Activated naive CD8-positive, alpha-beta T cell treated with anti-CD3 and anti-CD28 coated beads for 36 hours (primary cell): ENCODE measurements around the gene KDM2A. TPM values are rescaled to one million over a fixed set of nuclear protein-coding genes. Genes with fewer than 3 reads are reported as not detected.

Experiments
- DNase-seq: peaks from one replicate; pipeline ENCODE4 v3.0.0; 2021
- H3K27ac Mint-ChIP-seq: one replicate; pipeline ENCODE4 v1.8.0; 2022; ENCODE audit warnings: mild to moderate bottlenecking, moderate library complexity, mixed read lengths
- H3K27me3 Mint-ChIP-seq: one replicate; pipeline ENCODE4 v1.8.0; 2022; ENCODE audit warnings: mild to moderate bottlenecking, mixed read lengths
- H3K36me3 Mint-ChIP-seq: one replicate; pipeline ENCODE4 v1.8.0; 2021; ENCODE audit warnings: mild to moderate bottlenecking, mixed read lengths
- H3K4me1 Mint-ChIP-seq: one replicate; pipeline ENCODE4 v1.8.0; 2021; ENCODE audit warnings: mixed read lengths
- H3K4me3 Mint-ChIP-seq: one replicate; pipeline ENCODE4 v1.8.0; 2022; ENCODE audit warnings: mild to moderate bottlenecking, moderate library complexity, mixed read lengths
- H3K9me3 Mint-ChIP-seq: one replicate; pipeline ENCODE4 v1.8.0; 2022; ENCODE audit warnings: mixed read lengths
- total RNA-seq, 2 experiments: library from RNA; stranded (reverse); gene quantifications; one replicate each; pipeline ENCODE4 v1.2.3, GENCODE V29; 2021

The KDM2A gene
- total RNA-seq, result 10 to 100 TPM; 77.4 to 80.9 TPM

DNA sequence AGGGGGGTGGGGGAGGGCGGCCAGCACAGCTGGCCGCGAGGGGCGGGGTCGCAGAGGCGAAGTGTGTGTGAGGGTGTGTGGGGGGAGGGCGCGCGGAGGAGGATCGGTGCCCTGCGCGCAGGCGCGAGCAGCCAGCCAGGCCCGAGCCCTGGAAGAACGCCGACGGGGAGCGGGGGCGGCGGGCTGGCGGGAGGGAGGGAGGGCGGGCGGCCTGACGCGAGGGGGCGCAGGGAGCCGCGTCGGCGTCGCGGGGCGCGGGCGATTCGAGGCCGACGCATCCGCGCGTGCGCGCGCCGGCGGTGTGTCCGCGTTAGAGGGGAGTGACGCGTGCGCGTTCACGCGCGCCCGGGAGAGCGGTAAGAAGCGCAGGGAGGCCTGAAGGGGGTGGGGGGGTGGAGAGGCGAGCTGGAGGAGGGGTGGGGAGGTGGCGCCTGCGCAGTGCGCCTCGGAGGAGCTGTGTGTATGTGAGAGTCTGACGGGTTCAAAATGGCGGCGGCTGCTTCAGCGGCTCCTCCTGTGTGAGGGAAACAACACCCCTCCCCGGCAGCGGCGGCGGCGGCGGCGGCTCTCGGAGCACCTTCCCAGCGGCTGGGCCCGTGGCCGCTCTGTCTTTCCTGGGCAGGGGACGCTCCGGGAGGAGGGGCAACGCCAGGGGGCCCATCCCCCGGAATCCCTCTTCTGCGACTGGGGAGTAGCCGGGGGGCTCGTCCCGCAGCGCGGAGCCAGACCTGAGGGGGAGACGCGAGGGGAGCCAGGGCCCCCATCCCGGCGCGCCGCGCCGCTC is at the start of gene KDM2A:
TSS of gene KDM2A (plus strand) at position 463 of the 784 bp plus-strand sequence. CDS start 2,054 bp downstream, outside the sequence.
- Mint-ChIP-seq H3K4me1 (peaks cover 20% of the 10 kb centered on the region), H3K27me3 (no peaks in the 10 kb centered on the region), H3K36me3 (peaks cover 25% of the 10 kb centered on the region), H3K4me3 (peak within 1 kb of the TSS; percentile 98), H3K9me3 (no peaks in the 10 kb centered on the region), H3K27ac (peak within 1 kb of the TSS; percentile 92)
- DNase-seq, result peak; percentile 98

DNA sequence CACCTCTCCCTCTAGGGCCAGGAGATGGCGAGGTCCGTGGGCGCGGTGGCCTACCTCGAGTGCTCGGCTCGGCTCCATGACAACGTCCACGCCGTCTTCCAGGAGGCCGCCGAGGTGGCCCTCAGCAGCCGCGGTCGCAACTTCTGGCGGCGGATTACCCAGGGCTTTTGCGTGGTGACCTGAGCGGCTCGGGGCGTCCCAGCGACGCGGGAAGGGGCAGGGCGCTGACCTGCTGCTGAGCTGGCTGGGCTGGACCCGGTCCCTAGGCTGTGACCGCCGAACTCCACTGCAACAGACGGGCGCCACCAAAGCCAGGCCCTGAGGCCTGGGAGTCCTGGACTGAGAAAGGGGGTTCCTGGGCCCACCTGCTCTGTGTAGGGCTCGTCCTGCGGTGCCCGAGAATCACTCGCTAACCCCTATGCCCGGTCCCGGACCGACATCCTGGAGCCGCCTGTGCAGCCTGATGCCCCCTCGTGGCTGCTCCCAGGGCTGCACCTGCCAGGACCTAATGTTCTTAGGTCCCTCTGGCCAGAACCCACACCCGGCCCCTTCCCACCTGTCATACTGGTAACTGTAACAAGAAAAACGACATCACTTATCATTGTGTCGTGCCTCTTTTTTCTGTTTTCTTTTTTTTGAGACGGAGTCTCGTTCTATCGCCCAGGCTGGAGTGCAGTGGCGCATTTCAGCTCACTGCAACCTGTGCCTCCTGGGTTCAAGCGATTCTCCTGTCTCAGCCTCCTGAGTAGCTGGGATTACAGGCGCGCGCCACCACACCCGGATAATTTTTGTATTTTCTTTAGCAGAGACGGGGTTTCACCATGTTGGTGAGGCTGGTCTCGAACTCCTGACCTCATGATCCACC is 47.4 kb upstream of the KDM2A start:
- DNase-seq, result peak; percentile 80
- Mint-ChIP-seq H3K4me1 (peaks cover 3% of the 10 kb centered on the region), H3K4me3 (peak overlapping the region; percentile 22), H3K9me3 (no peaks in the 10 kb centered on the region), H3K27me3 (peaks cover 6% of the 10 kb centered on the region), H3K36me3 (no peaks in the 10 kb centered on the region), H3K27ac (no peak overlapping the region)

DNA sequence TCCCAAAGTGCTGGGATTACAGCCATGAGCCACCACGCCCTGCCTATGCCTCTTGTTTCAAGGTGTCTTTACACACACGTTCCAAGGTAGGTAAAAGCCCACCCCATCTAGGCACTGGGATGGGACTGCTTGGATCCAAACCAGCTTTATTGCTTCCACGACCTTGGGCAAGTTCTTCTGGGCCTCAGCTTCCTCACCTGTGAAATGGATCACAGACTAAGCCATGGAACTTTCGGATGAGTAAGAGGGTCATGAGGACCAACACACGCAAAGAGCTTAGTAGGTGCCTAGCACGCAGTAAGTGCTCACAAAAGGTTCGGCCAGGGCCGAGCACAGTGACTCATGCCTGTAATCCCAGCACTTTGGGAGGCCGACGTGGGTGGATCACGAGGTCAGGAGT is 46.8 kb upstream of the KDM2A start:
- H3K4me1 Mint-ChIP-seq, result peaks cover 3% of the 10 kb centered on the region
- no peak for DNase-seq
- no peaks in the 10 kb centered on the region for H3K9me3 Mint-ChIP-seq
- H3K27me3 Mint-ChIP-seq, result peaks cover 6% of the 10 kb centered on the region
- no peak overlapping the region for H3K4me3 Mint-ChIP-seq
- H3K27ac Mint-ChIP-seq, result no peak overlapping the region
- no peaks in the 10 kb centered on the region for H3K36me3 Mint-ChIP-seq

DNA sequence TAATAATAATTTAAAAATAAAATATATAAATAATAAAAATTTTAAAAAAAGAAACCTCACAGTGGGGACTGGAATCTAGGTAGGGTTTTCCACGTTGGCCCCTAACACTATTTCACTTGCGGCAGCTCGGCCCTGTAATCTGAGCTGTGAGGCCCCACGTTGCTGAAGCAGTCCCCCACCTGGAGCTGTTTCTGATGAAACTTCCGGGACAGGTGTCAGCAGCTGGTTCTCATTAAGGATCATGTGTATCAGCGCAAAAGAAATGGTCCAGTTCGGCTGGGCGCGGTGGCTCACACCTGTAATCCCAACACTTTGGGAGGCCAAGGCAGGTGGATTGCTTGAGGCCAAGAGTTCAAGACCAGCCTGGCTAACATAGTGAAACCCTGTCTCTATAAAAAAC is 45.2 kb upstream of the KDM2A start:
- no peak overlapping the region for H3K4me3 Mint-ChIP-seq
- no peak for DNase-seq
- H3K27ac Mint-ChIP-seq, result no peak overlapping the region
- H3K4me1 Mint-ChIP-seq, result peaks cover 3% of the 10 kb centered on the region
- peaks cover 9% of the 10 kb centered on the region for H3K27me3 Mint-ChIP-seq
- no peaks in the 10 kb centered on the region for H3K9me3 Mint-ChIP-seq
- H3K36me3 Mint-ChIP-seq, result no peaks in the 10 kb centered on the region

DNA sequence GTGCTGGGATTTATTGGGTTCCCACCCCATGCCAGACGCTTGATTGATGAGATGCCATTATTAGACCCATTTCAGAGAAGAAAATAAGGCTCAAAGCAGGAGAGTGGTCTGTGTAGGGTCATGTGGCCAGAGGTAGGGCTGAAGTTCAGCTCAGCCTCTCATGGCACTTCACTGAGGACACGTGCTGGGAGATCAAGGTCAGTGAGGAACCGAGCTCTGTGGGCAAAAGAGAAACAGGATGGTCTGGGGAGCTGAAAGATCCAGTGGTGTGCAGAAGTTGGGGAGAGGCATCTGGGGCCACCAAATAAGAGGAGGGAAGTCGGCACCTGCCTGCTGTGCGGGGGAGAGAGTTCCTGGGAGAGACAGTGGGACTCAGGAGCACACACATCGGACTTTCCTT is 42.9 kb upstream of the KDM2A start:
- Mint-ChIP-seq H3K27ac (no peak overlapping the region), H3K36me3 (no peaks in the 10 kb centered on the region), H3K4me1 (peaks cover 5% of the 10 kb centered on the region), H3K9me3 (no peaks in the 10 kb centered on the region), H3K4me3 (no peak overlapping the region), H3K27me3 (peaks cover 3% of the 10 kb centered on the region)
- DNase-seq, result no peak

DNA sequence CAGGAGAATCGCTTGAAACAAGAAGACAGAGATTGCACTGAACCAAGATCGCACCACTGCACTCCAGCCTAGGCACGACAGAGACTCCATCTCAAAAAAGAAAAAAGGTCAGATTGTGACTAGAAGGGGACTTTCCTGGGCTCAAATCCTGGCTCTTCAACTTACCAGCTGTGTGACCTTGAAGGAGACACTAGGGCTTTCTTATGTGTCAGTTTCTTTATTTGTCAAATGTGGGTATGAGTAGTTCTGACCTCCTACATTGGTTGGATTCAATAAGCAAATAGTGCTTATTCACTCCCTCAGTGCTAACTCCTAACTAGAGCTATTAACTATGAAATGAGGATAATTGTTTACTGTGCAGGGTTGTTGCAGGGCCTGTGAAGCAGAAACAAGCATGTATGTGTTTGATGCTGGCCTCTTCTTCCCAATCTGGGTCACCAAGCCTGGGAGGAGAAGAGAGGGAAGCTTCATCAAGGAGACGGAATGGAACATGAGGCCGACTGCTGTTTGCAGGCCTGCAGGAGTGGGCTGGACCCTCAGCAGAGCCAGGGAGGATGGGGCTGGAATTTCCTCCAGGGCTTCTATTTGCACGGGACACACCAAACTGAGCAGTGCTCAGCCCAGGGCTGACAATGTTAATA is 39.9 kb upstream of the KDM2A start:
- no peaks in the 10 kb centered on the region for H3K9me3 Mint-ChIP-seq
- no peaks in the 10 kb centered on the region for H3K36me3 Mint-ChIP-seq
- no peak overlapping the region for H3K27ac Mint-ChIP-seq
- H3K4me1 Mint-ChIP-seq, result peaks cover 12% of the 10 kb centered on the region
- peaks cover 13% of the 10 kb centered on the region for H3K27me3 Mint-ChIP-seq
- no peak overlapping the region for H3K4me3 Mint-ChIP-seq
- no peak for DNase-seq

DNA sequence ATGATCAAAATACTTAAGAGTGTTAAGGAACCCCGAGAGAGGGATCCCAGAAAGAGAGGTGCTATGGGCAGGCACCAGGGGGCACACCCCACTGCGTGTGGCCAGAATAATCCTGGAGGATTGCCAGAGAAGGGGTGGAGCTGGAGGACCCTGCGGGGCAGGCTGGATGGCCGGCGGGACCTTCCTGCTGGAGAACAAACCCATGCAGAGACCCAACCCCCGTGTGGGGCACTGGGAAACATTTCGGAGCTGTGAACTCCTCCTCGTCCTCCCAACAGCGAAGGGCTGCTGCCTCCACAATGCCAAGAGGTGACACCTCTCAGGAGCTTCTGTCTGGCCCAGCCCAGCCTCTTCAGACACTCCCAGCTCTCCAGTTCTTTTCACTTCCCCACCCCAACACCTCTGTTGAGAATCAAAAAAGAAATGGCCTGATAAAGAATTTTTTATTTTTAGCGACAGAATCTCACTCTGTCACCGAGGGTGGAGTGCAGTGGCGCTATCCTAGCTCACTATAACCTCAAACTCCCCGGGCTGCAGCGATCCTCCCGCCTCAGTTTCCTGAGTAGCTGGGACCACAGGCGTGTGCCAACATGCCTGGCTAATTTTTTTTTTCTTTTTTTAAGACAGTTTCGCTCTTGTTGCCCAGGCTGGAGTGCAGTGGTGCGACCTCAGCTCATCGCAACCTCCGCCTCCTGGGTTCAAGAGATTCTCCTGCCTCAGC is 36.8 kb upstream of the KDM2A start:
- no peaks in the 10 kb centered on the region for H3K36me3 Mint-ChIP-seq
- no peak for DNase-seq
- H3K4me1 Mint-ChIP-seq, result peaks cover 12% of the 10 kb centered on the region
- H3K27ac Mint-ChIP-seq, result no peak overlapping the region
- H3K4me3 Mint-ChIP-seq, result peak overlapping the region; percentile 60
- peaks cover 13% of the 10 kb centered on the region for H3K27me3 Mint-ChIP-seq
- H3K9me3 Mint-ChIP-seq, result no peaks in the 10 kb centered on the region

DNA sequence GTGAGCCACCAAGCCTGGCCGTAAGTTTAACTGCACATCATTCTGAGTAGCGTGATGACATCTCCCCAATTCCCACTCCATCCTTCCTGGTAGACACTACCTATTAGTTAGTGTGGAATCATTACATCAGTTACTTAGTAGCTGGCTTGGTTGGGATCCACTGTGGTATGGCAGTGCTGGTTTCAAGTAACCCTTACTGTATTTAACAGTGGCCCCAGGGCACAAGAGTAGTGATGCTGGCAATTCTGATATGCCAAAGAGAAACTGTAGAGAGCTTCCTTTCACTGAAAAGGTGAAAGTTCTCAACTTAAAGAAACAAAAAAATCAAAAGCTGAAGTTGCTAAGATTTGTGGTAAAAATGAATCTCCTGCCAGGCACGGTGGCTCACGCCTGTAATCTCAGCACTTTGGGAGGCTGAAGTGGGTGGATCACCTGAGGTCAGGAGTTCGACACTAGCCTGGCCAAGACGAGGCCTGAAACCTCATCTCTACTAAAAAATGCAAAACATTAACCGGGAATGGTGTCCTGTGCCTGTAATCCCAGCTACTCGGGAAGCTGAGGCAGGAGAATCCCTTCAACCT is 35.2 kb upstream of the KDM2A start:
- H3K27ac Mint-ChIP-seq, result no peak overlapping the region
- H3K36me3 Mint-ChIP-seq, result no peaks in the 10 kb centered on the region
- peaks cover 10% of the 10 kb centered on the region for H3K27me3 Mint-ChIP-seq
- no peak for DNase-seq
- no peaks in the 10 kb centered on the region for H3K9me3 Mint-ChIP-seq
- H3K4me3 Mint-ChIP-seq, result no peak overlapping the region
- H3K4me1 Mint-ChIP-seq, result peaks cover 12% of the 10 kb centered on the region

DNA sequence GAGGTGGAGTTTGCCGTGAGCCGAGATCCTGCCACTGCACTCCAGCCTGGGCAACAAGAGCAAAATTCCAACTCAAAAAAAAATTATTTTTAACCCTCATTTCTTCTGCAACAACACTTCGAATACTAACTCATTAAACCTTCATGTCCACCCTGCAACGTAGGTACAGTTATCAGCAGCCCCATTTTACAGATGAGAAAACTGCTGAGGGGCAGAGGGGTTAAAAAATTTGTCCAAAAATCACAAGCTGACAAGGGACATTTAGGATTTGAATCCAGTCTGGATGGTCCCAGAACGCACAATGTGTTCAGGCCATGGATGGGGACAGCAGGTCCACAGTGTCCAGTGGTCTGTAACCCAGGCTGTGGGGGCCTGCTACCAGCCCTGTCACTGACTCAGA is 33.4 kb upstream of the KDM2A start:
- no peak overlapping the region for H3K27ac Mint-ChIP-seq
- no peaks in the 10 kb centered on the region for H3K9me3 Mint-ChIP-seq
- H3K4me1 Mint-ChIP-seq, result peaks cover 9% of the 10 kb centered on the region
- H3K36me3 Mint-ChIP-seq, result no peaks in the 10 kb centered on the region
- H3K4me3 Mint-ChIP-seq, result no peak overlapping the region
- no peak for DNase-seq
- H3K27me3 Mint-ChIP-seq, result peaks cover 10% of the 10 kb centered on the region

DNA sequence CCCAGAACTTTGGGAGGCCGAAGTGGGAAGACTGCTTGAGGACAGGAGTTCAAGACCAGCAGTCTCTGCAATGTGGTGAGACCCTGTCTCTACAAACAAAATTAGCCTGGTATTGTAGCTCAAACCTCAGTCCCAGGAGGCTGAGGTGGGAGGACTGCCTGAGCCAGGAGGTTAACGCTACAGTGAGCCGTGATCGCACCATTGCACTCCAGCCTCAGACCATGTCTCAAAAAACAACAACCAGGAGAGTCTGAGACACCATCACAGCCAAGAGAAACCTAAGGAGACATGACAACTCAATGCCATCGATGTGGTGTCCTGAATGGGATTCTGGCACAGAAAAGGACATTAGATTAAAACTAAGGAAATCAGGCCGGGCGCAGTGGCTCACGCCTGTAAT is 28.3 kb upstream of the KDM2A start:
- Mint-ChIP-seq H3K4me3 (no peak overlapping the region), H3K27ac (no peak overlapping the region)

DNA sequence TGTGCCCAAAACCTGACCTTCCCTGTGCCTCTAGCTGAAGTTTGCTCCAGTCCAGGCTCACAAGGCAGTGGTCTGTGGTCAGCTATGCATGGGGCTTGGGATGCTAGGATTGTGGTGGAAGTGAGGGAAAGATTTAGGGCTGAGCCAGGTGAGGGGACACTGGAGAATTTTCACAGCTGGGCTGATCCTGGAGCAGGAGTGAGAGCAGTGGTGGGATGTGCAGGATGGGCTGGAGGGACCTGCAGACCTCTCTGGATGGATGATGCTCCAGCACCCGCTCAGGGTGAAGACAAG is 23.9 kb upstream of the KDM2A start:
- H3K27me3 Mint-ChIP-seq, result no peaks in the 10 kb centered on the region
- no peaks in the 10 kb centered on the region for H3K9me3 Mint-ChIP-seq
- H3K36me3 Mint-ChIP-seq, result no peaks in the 10 kb centered on the region

More for the DNA sequence above, 28.3 kb upstream of the KDM2A start:
- no peaks in the 10 kb centered on the region for H3K9me3 Mint-ChIP-seq
- no peaks in the 10 kb centered on the region for H3K36me3 Mint-ChIP-seq
- no peak for DNase-seq
- no peaks in the 10 kb centered on the region for H3K4me1 Mint-ChIP-seq
- no peaks in the 10 kb centered on the region for H3K27me3 Mint-ChIP-seq

DNA sequence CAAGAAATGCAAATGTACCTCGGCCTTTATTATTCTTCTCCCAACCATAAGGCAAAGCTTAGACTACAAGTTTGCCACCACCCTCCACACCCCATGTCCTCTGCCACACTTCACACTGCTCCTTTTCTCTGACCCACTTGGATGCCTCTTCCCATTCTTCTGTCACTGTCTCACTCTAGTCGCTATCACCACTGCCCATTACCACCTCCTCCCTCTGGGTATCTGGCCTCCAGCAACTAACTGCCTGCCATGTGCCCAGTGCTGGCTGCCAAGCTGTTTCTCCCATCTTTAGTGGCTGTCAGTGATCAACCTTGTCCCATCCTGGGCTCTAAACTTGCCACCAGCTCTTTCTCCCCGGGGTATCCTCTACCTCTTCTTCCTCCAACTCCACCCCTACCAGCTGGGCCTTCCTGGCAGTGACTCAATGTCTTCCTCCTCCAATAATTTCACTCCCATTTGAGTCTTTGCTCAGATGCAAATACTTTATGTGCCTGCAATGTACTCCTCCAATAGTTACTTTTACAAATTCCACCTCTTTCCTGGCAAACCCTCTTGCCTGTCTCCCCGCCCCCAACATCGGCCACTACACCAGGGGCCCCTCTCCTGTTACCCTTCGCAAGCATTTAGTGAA is 20.1 kb upstream of the KDM2A start:
- Mint-ChIP-seq H3K27ac (peak overlapping the region; percentile 26), H3K36me3 (no peaks in the 10 kb centered on the region), H3K9me3 (peaks cover 2% of the 10 kb centered on the region), H3K27me3 (no peaks in the 10 kb centered on the region), H3K4me3 (no peak overlapping the region), H3K4me1 (peaks cover 19% of the 10 kb centered on the region)
- no peak for DNase-seq

More for the DNA sequence above, 23.9 kb upstream of the KDM2A start:
- no peak overlapping the region for H3K4me3 Mint-ChIP-seq
- no peak for DNase-seq
- peaks cover 5% of the 10 kb centered on the region for H3K4me1 Mint-ChIP-seq
- H3K27ac Mint-ChIP-seq, result peak overlapping the region; percentile 10

DNA sequence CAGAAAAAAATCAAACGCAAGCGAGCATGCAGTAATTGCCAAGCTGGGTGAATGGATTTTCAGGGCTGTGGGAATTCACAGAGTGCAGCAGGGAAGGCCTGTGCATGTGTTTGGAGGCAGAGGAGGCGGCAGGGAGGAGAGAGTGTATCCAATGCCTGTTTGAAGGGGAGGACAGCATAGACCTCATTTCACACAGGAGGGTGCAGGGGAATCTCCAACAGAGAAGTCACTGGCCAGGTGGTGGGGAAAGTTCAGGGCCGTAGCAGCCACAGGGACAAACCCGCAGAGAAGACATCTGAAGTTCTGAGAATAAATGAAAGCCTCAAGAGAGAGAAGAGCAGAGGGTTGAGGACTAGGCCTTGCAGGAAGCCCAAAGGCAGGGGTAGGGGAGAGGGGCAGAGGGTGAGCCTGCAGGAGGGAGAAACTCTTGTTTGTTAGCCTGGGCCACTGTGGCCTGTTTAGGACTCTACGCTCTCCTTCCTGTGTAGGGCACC is 19.2 kb upstream of the KDM2A start:
- DNase-seq, result no peak
- H3K36me3 Mint-ChIP-seq, result no peaks in the 10 kb centered on the region
- H3K9me3 Mint-ChIP-seq, result peaks cover 2% of the 10 kb centered on the region
- H3K4me1 Mint-ChIP-seq, result peaks cover 24% of the 10 kb centered on the region
- no peaks in the 10 kb centered on the region for H3K27me3 Mint-ChIP-seq
- H3K4me3 Mint-ChIP-seq, result no peak overlapping the region
- H3K27ac Mint-ChIP-seq, result peak overlapping the region; percentile 74

DNA sequence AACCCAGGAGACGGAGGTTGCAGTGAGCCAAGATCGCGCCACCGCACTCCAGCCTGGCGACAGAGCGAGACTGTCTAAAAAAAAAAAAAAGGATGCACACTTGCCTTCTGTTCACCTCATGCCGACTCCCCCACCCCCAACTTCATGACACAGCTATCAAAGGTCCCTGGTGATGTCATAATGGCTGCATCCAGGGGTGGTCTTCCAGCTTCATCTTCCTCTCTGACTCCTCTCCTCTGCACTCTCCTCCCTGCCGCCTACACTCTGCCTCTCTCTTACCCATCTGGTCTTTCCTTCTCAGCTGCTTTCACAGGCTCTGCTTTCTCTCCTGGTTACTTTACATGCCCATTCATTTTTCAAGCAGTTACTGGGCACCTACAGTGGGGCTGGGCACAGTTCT is 16.4 kb upstream of the KDM2A start:
- Mint-ChIP-seq H3K9me3 (peaks cover 2% of the 10 kb centered on the region), H3K27me3 (no peaks in the 10 kb centered on the region), H3K36me3 (no peaks in the 10 kb centered on the region), H3K4me1 (peaks cover 24% of the 10 kb centered on the region), H3K27ac (no peak overlapping the region), H3K4me3 (no peak overlapping the region)
- DNase-seq, result no peak
